GM18517 (cell line): ENCODE results near the gene PGF.

Experiments used
- ATAC-seq: cut with Tn5 transposase; IDR thresholded peaks from one replicate; pipeline ENCODE4 v1.9.1; 2021; ENCODE audit warnings: mild to moderate bottlenecking, moderate library complexity; ENCODE audit not compliant: unreplicated experiment

PGF gene

GRCh38 chr14:74904635-74905503 lies 50.5 kb downstream of the PGF start:
- no peak for ATAC-seq

- no peak for ATAC-seq
Observed at GRCh38 chr14:74902941-74903705, 52.3 kb downstream of the PGF start.

DNA sequence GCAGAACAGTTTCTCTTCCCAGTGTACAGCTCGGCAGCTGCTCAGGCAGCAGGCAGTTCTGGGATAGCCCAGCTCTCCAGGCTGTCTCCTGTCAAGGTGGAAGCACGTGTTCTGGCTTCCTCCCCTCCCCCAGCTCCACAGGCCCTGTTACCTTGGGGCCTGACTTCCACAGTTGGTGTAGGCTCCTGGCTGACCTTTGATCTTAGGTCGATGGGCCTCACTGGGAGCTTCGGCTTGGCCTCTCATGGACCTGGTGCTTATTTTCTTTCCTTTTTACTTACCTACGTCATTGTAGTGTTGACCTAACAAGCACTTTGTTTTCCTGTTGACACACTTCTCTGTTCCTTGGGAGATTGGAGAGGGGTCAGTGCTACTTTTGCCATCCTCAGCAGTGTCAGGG lies 56.7 kb downstream of the PGF start:
- no peak for ATAC-seq

DNA sequence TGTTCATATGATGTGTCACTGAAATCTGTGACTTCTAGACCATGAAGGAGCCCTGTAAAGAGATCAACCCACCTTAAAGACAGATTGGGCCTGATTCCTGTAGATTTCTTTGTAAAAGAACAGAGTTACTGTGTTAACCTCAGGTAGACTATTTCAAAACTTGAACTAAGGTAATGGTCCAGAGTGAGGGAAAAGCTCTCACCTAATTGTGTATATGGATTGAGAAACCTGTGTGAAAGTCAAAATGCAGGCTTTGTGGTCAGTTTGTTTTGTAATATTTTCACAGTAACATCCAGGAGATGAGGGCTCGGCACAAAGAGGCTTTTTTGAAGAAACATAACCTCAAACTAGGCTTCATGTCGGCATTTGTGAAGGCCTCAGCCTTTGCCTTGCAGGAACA lies 57.3 kb downstream of the PGF start:
- no peak for ATAC-seq

DNA sequence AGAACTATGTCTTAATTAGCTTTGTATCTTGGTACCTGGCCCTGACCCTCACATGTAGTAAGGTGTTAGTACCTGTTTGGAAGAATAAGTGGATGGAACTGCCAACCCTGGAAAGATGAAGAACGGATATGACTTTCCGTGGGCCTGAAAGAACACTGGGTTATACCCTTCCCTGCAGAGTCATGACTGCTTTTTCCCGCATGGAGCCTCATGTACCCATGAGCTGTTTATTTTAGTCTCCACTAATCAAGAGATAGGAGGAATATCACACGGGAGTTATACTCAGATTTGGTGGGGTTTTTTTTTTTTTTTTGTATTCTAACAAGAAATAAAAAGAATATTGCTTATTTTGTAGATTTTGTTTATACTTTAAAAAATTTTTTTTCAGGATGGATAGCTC lies 57.8 kb downstream of the PGF start:
- ATAC-seq = no peak

GRCh38 chr14:74896400-74896799 lies 59.0 kb downstream of the PGF start:
- no peak for ATAC-seq

- ATAC-seq = no peak
Observed at GRCh38 chr14:74893614-74894091, 61.7 kb downstream of the PGF start.

DNA sequence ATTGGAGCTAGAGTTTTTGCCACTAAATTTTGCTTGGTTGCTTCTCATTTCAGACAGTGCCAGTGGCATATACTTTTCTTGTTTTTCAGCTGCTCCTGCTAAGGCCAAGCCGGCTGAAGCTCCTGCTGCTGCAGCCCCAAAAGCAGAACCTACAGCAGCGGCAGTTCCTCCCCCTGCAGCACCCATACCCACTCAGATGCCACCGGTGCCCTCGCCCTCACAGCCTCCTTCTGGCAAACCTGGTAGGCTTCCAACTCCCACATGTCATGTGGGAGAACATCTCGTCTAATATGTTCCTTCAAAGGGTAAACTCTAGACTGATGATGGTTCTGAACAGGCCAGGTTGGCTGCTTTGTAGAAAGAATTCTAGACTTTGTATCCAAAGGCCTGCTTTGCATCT lies 62.7 kb downstream of the PGF start:
- no peak for ATAC-seq

GRCh38 chr14:74891870-74892269 lies 63.5 kb downstream of the PGF start:
- ATAC-seq = no peak
